Measurements from ENCODE around the gene PLB1.

Gene PLB1

GRCh38 chr2:28568036-28568435 is 72.2 kb downstream of the PLB1 start:
- DNase-seq, result no peak

- no peak for DNase-seq
Measured at GRCh38 chr2:28568533-28568932, 72.7 kb downstream of the PLB1 start.

GRCh38 chr2:28570431-28570830 is 74.6 kb downstream of the PLB1 start:
- DNase-seq, result no peak

- DNase-seq, result no peak
Measured at GRCh38 chr2:28576714-28577113, 80.9 kb downstream of the PLB1 start.

GRCh38 chr2:28577791-28578680 is 82.2 kb downstream of the PLB1 start:
- no peak for DNase-seq

GRCh38 chr2:28578774-28579173 is 82.9 kb downstream of the PLB1 start:
- DNase-seq, result no peak

- no peak for DNase-seq
Measured at GRCh38 chr2:28579606-28580005, 83.7 kb downstream of the PLB1 start.

GRCh38 chr2:28580078-28580477 is 84.2 kb downstream of the PLB1 start:
- DNase-seq, result no peak

- DNase-seq, result no peak
Measured at GRCh38 chr2:28581312-28581711, 85.5 kb downstream of the PLB1 start.

GRCh38 chr2:28582152-28582551 is 86.3 kb downstream of the PLB1 start:
- DNase-seq, result no peak

GRCh38 chr2:28582595-28582994 is 86.7 kb downstream of the PLB1 start:
- DNase-seq, result no peak

- peak; percentile 10 for DNase-seq
Measured at GRCh38 chr2:28583899-28584553, 88.2 kb downstream of the PLB1 start.

GRCh38 chr2:28586867-28587266 is 91.0 kb downstream of the PLB1 start:
- DNase-seq, result no peak

- DNase-seq, result no peak
Measured at GRCh38 chr2:28587526-28588291, 91.8 kb downstream of the PLB1 start.

GRCh38 chr2:28588292-28588670 is 92.4 kb downstream of the PLB1 start:
- DNase-seq, result no peak

- DNase-seq, result no peak
Measured at GRCh38 chr2:28589746-28590463, 94.0 kb downstream of the PLB1 start.

GRCh38 chr2:28590496-28591301 is 94.8 kb downstream of the PLB1 start:
- DNase-seq, result no peak

- no peak for DNase-seq
Measured at GRCh38 chr2:28591711-28592335, 96.0 kb downstream of the PLB1 start.

- DNase-seq, result no peak
Measured at GRCh38 chr2:28592481-28592880, 96.6 kb downstream of the PLB1 start.

- DNase-seq, result no peak
Measured at GRCh38 chr2:28593160-28593755, 97.4 kb downstream of the PLB1 start.

- no peak for DNase-seq
Measured at GRCh38 chr2:28594000-28594331, 98.1 kb downstream of the PLB1 start.

Measured in NCI-H1694 treated with DMSO at 0.1 percent for 48 hours (cell line).